ENCODE measurements around the gene CHST13.

DNA sequence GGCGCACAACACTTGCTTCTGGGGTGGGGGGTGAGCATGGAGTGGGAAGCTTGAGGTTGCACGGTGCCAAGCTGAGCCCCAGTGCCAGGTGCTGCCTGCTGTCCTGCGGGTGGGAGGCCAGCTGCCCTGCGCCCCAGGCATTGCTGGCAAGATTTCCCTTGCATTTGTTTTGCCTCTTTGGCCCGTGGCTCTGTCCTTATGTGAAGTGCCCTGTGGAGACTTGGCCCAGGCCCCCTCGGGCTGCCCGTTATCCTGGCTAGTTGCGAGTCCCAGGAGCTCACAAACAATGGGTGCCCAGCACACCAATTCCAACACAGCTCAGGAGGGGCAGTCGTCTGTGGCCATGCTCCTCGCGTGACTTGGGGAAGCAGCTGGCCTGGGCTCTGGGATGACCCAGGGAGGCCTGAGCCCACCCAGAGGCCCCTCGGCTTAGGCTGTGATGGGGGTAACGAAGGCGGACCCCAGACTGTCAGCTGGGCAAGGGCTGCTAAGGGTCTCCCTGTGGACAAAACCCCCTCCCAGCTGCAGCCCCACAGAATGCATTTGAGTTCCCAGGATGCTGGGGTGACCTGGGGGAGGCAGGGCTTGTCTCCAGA, 28.8 kb downstream of the CHST13 start:
- TF ChIP-seq, protein P1, sequence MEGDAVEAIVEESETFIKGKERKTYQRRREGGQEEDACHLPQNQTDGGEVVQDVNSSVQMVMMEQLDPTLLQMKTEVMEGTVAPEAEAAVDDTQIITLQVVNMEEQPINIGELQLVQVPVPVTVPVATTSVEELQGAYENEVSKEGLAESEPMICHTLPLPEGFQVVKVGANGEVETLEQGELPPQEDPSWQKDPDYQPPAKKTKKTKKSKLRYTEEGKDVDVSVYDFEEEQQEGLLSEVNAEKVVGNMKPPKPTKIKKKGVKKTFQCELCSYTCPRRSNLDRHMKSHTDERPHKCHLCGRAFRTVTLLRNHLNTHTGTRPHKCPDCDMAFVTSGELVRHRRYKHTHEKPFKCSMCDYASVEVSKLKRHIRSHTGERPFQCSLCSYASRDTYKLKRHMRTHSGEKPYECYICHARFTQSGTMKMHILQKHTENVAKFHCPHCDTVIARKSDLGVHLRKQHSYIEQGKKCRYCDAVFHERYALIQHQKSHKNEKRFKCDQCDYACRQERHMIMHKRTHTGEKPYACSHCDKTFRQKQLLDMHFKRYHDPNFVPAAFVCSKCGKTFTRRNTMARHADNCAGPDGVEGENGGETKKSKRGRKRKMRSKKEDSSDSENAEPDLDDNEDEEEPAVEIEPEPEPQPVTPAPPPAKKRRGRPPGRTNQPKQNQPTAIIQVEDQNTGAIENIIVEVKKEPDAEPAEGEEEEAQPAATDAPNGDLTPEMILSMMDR (conservative IDR thresholded peaks at IDR 0.05; ENCODE audit: low read depth, low read length) = no peak
- TF ChIP-seq FOS (IDR thresholded peaks at IDR 0.05; ENCODE audit: low read depth, low read length) = no peak
- TF ChIP-seq POLR2A (IDR thresholded peaks at IDR 0.05; ENCODE audit: low read depth, low read length) = no peak
